Liver (tissue), 3 donors: Measurements from ENCODE around the gene PJA1.

Experiments
- ATF3 ChIP-seq: IDR thresholded peaks from 2 replicates; pipeline ENCODE4 v1.6.1; 2016; ENCODE audit warnings: antibody characterized with exemption
- CTCF ChIP-seq: fragments of 150-350 bp; IDR thresholded peaks from 2 replicates; pipeline ENCODE4 v1.5.1; 2017; ENCODE audit warnings: improper control_type of control experiment, low read depth, low read length; ENCODE audit not compliant: missing input control
- HNF4A ChIP-seq, 2 donors: conservative IDR thresholded peaks; 2 replicates each; pipeline ENCODE4 v1.6.1; 2016; ENCODE audit warnings: antibody characterized with exemption in 2 of 2, mild to moderate bottlenecking in 2 of 2
- MAX ChIP-seq: IDR thresholded peaks from 2 replicates; pipeline ENCODE4 v1.6.1; 2016; ENCODE audit warnings: antibody characterized with exemption
- RAD21 ChIP-seq, 2 donors: IDR thresholded peaks; 2 replicates each; pipeline ENCODE4 v1.6.1; 2016; ENCODE audit warnings: antibody characterized with exemption in 2 of 2, mild to moderate bottlenecking in 2 of 2
- REST ChIP-seq: IDR thresholded peaks from 2 replicates; pipeline ENCODE4 v1.6.1; 2016; ENCODE audit warnings: antibody characterized with exemption, mild to moderate bottlenecking
- RXRA ChIP-seq, 2 donors: IDR thresholded peaks; 2 replicates each; pipeline ENCODE4 v1.6.1; 2017 to 2018; ENCODE audit warnings: antibody characterized with exemption in 2 of 2, mild to moderate bottlenecking in 1 of 2
- TAF1 ChIP-seq: conservative IDR thresholded peaks from 2 replicates; pipeline ENCODE4 v1.6.1; 2016; ENCODE audit warnings: antibody characterized with exemption, mild to moderate bottlenecking
- YY1 ChIP-seq: IDR thresholded peaks from 2 replicates; pipeline ENCODE4 v1.6.1; 2016; ENCODE audit warnings: antibody characterized with exemption, mild to moderate bottlenecking
- donor health status: healthy.
- donor health status: healthy.

GRCh38 chrX:69155786-69156520 is 9.3 kb downstream of the PJA1 start:
- TF ChIP-seq RXRA (IDR thresholded peaks at IDR 0.05) (no peak), HNF4A (conservative IDR thresholded peaks at IDR 0.05) (no peak), CTCF (no peak), ATF3 (no peak), TAF1 (no peak), RAD21 (IDR thresholded peaks at IDR 0.05) (no peak), REST (no peak), YY1 (no peak), MAX (no peak)
